HG03342 (cell line): Measurements from ENCODE around the gene BHLHA15.

Experiments
- ATAC-seq: cut with Tn5 transposase; IDR thresholded peaks from one replicate; pipeline ENCODE4 v1.9.1; 2021; ENCODE audit warnings: mild to moderate bottlenecking, moderate library complexity; ENCODE audit not compliant: unreplicated experiment

Gene BHLHA15

GRCh38 chr7:98186452-98187137 is 24.6 kb upstream of the BHLHA15 start:
- no peak for ATAC-seq

GRCh38 chr7:98187138-98187502 is 24.1 kb upstream of the BHLHA15 start:
- no peak for ATAC-seq

GRCh38 chr7:98189559-98189958 is 21.7 kb upstream of the BHLHA15 start:
- ATAC-seq = no peak

- no peak for ATAC-seq
Measured at GRCh38 chr7:98191668-98192431, 19.4 kb upstream of the BHLHA15 start.

- ATAC-seq = no peak
Measured at GRCh38 chr7:98192781-98193457, 18.3 kb upstream of the BHLHA15 start.

- ATAC-seq = no peak
Measured at GRCh38 chr7:98193474-98194180, 17.6 kb upstream of the BHLHA15 start.

GRCh38 chr7:98194186-98194585 is 17.1 kb upstream of the BHLHA15 start:
- no peak for ATAC-seq

- no peak for ATAC-seq
Measured at GRCh38 chr7:98194672-98195457, 16.4 kb upstream of the BHLHA15 start.

- ATAC-seq = no peak
Measured at GRCh38 chr7:98196706-98197605, 14.3 kb upstream of the BHLHA15 start.

- ATAC-seq = no peak
Measured at GRCh38 chr7:98199131-98199530, 12.1 kb upstream of the BHLHA15 start.

GRCh38 chr7:98200364-98200763 is 10.9 kb upstream of the BHLHA15 start:
- peak; percentile 36 for ATAC-seq

GRCh38 chr7:98202367-98203195 is 8.7 kb upstream of the BHLHA15 start:
- peak; percentile 94 for ATAC-seq

GRCh38 chr7:98203261-98203963 is 7.8 kb upstream of the BHLHA15 start:
- ATAC-seq = peak; percentile 35

GRCh38 chr7:98203964-98204605 is 7.2 kb upstream of the BHLHA15 start:
- no peak for ATAC-seq

- no peak for ATAC-seq
Measured at GRCh38 chr7:98204670-98205069, 6.6 kb upstream of the BHLHA15 start.

GRCh38 chr7:98205162-98205845 is 5.9 kb upstream of the BHLHA15 start:
- ATAC-seq = no peak
